HepG2 (cell line): ENCODE measurements around the gene ABCB8. TPM values are rescaled to one million over a fixed set of nuclear protein-coding genes. Genes with fewer than 3 reads are reported as not detected.

Experiments
- GMEB1 ChIP-seq: sonication (generic); formaldehyde crosslinking; IDR thresholded peaks from 2 replicates; pipeline ENCODE4 v1.5.1; 2020; ENCODE audit warnings: missing genetic modification reagents, mild to moderate bottlenecking, borderline replicate concordance
- GTF2F1 ChIP-seq: fragments of 150-350 bp; IDR thresholded peaks from 2 replicates; pipeline ENCODE4 v1.6.1; 2014; ENCODE audit warnings: low read length
- PAXIP1 ChIP-seq: sonication (generic); formaldehyde crosslinking; conservative IDR thresholded peaks from 2 replicates; pipeline ENCODE4 v1.4.0; 2020; ENCODE audit warnings: mild to moderate bottlenecking, missing genetic modification reagents, moderate library complexity
- RFXAP ChIP-seq: sonication (generic); formaldehyde crosslinking; IDR thresholded peaks from 2 replicates; pipeline ENCODE4 v1.4.0; 2020; ENCODE audit warnings: missing genetic modification reagents, borderline replicate concordance
- TRIM24 ChIP-seq: sonication (generic); formaldehyde crosslinking; IDR thresholded peaks from 2 replicates; pipeline ENCODE4 v1.8.0; 2022; ENCODE audit warnings: mild to moderate bottlenecking, missing genetic modification reagents
- TSC22D2 ChIP-seq: sonication (generic); formaldehyde crosslinking; IDR thresholded peaks from 2 replicates; pipeline ENCODE4 v1.5.1; 2020; ENCODE audit warnings: missing genetic modification reagents, mild to moderate bottlenecking, borderline replicate concordance
- ZKSCAN8 ChIP-seq: IDR thresholded peaks from 2 replicates; pipeline ENCODE4 v1.6.1; 2016; ENCODE audit warnings: borderline replicate concordance, missing genetic modification reagents, missing compliant biosample characterization
- ZNF331 ChIP-seq: sonication (generic); formaldehyde crosslinking; IDR thresholded peaks from 2 replicates; pipeline ENCODE4 v1.4.0; 2020; ENCODE audit warnings: missing genetic modification reagents
- ZNF407 ChIP-seq: sonication (generic); formaldehyde crosslinking; IDR thresholded peaks from one replicate; pipeline ENCODE4 v1.5.1; 2020; ENCODE audit warnings: mild to moderate bottlenecking, missing genetic modification reagents; ENCODE audit errors: not compliant biosample characterization
- ZNF839 ChIP-seq: sonication (generic); formaldehyde crosslinking; IDR thresholded peaks from 2 replicates; pipeline ENCODE4 v1.4.0; 2020; ENCODE audit warnings: missing genetic modification reagents, mild to moderate bottlenecking, borderline replicate concordance
- ZSCAN30 ChIP-seq: sonication (generic); formaldehyde crosslinking; IDR thresholded peaks from 2 replicates; pipeline ENCODE4 v1.5.0; 2020; ENCODE audit warnings: mild to moderate bottlenecking, missing genetic modification reagents
- polyA plus RNA-seq, 8 experiments: library from polyadenylated mRNA; depleted of rRNA in 3 of 8; stranded (reverse) in 7 of 8; unstranded in 1 of 8; fragments of >200 nt; fragmentation: Illumina TruSeq in 4 of 8; extraction: Trizol in 4 of 8; gene quantifications; 2 replicates each; pipeline versions ENCODE4 v1.2.1 to v1.2.3, GENCODE V29; 2011 to 2016; ENCODE audit warnings: low read depth in 4 of 8, missing spikeins in 1 of 8, mixed read lengths in 1 of 8; ENCODE audit not compliant: insufficient read depth in 1 of 8
- total RNA-seq, 5 experiments: library from RNA; depleted of rRNA; stranded (reverse); fragments of >200 nt; fragmentation: Illumina TruSeq; extraction: Trizol; gene quantifications; 2 replicates each; pipeline ENCODE4 v1.2.3, GENCODE V29; 2016; ENCODE audit warnings: low read depth in 1 of 5

Gene ABCB8
- total and polyA plus RNA-seq, 2 of the 13 experiments (the other 11 are each of a cell fraction or from before 2014, with no cell fraction given) = 6.6 to 16.7 TPM

DNA sequence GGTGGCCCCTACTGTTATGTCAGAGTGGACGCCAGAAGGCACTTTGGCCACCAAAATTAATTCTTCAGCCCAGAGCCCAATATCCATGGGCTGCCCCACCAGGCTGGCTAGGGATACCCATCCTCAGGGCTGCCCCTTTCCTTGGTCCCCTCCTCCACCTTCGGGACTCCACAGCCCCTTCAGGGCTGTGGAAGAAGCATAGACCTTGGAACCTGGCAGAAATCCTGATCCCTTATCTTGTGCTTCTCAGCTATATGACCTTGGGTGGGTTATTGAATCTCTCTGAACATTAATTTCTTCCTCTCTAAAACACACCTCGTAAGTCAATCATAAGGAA is 55.5 kb downstream of the ABCB8 start (continued):
- TF ChIP-seq PAXIP1 (no peak), TRIM24 (CRISPR knock-in tag) (no peak), GTF2F1 (no peak), ZNF839 (CRISPR knock-in tag) (no peak), RFXAP (CRISPR knock-in tag) (no peak), ZKSCAN8 (CRISPR knock-in tag) (no peak), TSC22D2 (CRISPR knock-in tag) (no peak), ZNF331 (CRISPR knock-in tag) (no peak), ZSCAN30 (CRISPR knock-in tag) (no peak), ZNF407 (CRISPR knock-in tag) (no peak), GMEB1 (CRISPR knock-in tag) (no peak)
